ENCODE data around the gene UPK3BL2.
"Not testable (repeated sequence)": the region's sequence is repeated elsewhere in the genome, so short reads cannot be mapped to it uniquely, and the experiment has no call there.

UPK3BL2 gene

DNA sequence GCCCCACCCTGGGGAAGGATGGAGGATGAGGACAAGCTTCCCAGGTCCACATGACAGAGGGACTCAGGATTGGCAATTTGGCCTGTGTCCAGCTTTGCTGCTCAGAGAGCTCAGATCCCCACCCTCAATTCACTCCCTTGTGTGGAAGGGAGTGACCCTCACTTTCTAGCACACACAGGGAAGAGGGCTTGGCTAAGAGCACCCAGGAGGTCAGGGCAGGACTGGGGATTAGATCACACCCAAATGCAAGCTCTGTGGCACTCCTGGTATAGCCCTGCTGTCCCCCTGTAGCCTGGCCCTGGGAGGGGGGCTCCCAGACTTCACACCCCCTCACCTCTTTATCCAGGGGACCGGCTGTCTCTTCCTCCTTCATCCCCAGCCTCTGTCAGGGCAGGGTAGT is 876 bp upstream of the UPK3BL2 start:
- not testable (repeated sequence) for H3K27me3 Mint-ChIP-seq; DNase-seq; H3K9me3 Mint-ChIP-seq; H3K4me3 Mint-ChIP-seq; H3K4me1 Mint-ChIP-seq (ENCODE audit: low read depth); H3K27ac Mint-ChIP-seq; H3K36me3 Mint-ChIP-seq (ENCODE audit: low read depth)

DNA sequence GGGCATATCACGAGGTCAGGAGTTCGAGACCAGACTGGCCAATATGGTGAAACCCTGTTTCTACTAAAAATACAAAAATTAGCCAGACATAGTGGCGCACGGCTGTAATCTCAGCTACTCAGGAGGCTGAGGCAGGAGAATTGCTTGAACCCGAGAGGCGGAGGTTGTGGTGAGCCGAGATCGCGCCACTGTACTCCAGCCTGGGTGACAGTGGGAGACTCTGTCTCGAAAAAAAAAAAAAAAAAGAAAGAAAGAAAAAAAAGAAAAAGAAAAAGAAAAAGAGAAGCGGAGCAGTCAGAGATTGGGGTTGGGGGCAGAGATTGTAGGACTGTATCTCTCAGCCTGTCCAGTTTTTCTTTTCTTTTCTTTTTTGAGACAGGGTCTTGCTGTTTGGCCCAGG is 725 bp downstream of the UPK3BL2 start:
- not testable (repeated sequence) for DNase-seq; H3K27me3 Mint-ChIP-seq; H3K4me3 Mint-ChIP-seq; H3K27ac Mint-ChIP-seq; H3K9me3 Mint-ChIP-seq; H3K4me1 Mint-ChIP-seq (ENCODE audit: low read depth); H3K36me3 Mint-ChIP-seq (ENCODE audit: low read depth)

DNA sequence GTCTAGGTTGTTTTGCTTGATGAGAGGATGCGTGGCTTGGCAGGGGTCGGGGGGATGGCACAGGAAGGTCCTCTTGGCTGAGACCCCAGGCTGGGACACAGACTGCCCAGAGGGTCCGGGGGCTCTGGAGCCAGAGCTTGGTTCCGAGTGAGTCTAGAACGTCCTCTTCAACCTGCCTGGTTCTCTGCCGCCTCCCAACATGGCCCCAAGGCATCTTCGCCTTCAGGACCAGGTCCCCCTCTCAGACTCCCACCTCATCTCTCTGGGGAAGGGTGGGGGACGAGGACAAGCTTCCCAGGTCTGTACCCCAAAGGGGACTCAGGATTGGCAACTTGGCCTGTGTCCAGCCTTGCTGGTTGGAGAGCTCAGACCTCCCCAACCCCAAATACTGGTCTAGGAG is 1.4 kb downstream of the UPK3BL2 start:
- H3K9me3 Mint-ChIP-seq; H3K4me3 Mint-ChIP-seq; H3K36me3 Mint-ChIP-seq (ENCODE audit: low read depth); DNase-seq; H3K27me3 Mint-ChIP-seq; H3K27ac Mint-ChIP-seq; H3K4me1 Mint-ChIP-seq (ENCODE audit: low read depth): not testable (repeated sequence)

DNA sequence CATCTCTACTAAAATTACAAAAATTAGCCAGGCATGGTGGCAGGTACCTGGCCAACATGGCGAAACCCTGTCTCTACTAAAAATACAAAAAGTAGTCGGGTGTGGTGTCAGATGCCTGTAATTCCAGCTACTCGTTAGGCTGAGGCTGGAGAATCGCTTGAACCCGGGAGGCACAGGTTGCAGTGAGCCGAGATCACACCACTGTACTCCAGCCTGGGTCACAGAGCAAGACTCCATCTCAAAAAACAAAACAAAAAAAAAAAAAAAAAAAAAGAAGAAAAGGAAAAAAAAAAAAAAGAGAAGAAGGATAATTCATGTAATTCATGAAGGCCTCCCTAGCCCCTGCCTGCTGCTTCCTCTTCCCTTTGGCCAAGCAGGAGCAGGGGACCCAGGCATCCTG is 2.9 kb downstream of the UPK3BL2 start:
- DNase-seq; H3K27ac Mint-ChIP-seq; H3K9me3 Mint-ChIP-seq; H3K36me3 Mint-ChIP-seq (ENCODE audit: low read depth); H3K4me1 Mint-ChIP-seq (ENCODE audit: low read depth); H3K27me3 Mint-ChIP-seq; H3K4me3 Mint-ChIP-seq: not testable (repeated sequence)

GRCh38 chr7:102535062-102535615 is 8.4 kb downstream of the UPK3BL2 start:
- not testable (repeated sequence) for DNase-seq; H3K36me3 Mint-ChIP-seq (ENCODE audit: low read depth); H3K27ac Mint-ChIP-seq; H3K27me3 Mint-ChIP-seq; H3K9me3 Mint-ChIP-seq; H3K4me3 Mint-ChIP-seq; H3K4me1 Mint-ChIP-seq (ENCODE audit: low read depth)

DNA sequence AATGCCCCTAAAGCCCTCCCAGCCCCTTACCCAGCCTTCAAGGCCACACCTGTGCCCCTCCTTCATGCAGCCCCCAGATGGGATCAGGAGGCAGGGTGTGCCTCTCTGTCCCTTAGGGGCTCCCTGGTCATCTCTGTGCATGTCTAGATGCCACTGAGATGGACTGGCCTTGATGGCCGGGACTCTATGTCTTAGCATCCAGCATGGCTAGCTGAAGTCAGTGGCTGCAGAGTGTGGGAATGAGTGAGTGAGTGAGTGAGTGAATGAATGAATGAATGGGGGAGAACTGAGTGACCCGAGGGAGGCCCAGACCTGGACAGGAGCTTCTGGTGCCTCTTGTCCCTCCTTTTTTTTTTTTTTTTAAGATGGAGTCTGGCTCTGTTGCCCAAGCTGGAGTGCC is 11.4 kb downstream of the UPK3BL2 start:
- H3K9me3 Mint-ChIP-seq; H3K4me3 Mint-ChIP-seq; H3K4me1 Mint-ChIP-seq (ENCODE audit: low read depth); H3K36me3 Mint-ChIP-seq (ENCODE audit: low read depth); H3K27me3 Mint-ChIP-seq; H3K27ac Mint-ChIP-seq: not testable (repeated sequence)
- peak; percentile 17 for DNase-seq

DNA sequence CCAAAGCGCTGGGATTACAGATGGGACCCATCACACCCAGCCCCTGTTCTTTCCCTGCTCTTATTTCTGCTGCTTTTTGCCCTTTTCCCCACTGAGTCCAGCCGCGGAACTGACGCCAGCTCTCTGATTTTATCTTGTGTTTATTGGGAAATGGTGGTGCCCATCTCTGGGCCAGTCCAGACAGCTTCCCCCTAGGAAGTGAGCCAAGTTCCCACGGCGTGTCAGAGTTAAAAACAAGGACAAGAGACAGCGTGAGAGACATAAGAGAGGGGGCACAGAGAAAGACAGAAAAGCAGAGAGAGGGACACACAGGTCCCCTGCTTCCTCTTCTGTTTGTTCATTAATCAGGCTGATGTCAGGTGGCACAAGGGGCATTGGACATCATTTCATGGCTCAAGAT is 11.9 kb downstream of the UPK3BL2 start:
- not testable (repeated sequence) for H3K27me3 Mint-ChIP-seq; H3K4me1 Mint-ChIP-seq (ENCODE audit: low read depth); H3K9me3 Mint-ChIP-seq; H3K4me3 Mint-ChIP-seq; H3K27ac Mint-ChIP-seq; H3K36me3 Mint-ChIP-seq (ENCODE audit: low read depth); DNase-seq

DNA sequence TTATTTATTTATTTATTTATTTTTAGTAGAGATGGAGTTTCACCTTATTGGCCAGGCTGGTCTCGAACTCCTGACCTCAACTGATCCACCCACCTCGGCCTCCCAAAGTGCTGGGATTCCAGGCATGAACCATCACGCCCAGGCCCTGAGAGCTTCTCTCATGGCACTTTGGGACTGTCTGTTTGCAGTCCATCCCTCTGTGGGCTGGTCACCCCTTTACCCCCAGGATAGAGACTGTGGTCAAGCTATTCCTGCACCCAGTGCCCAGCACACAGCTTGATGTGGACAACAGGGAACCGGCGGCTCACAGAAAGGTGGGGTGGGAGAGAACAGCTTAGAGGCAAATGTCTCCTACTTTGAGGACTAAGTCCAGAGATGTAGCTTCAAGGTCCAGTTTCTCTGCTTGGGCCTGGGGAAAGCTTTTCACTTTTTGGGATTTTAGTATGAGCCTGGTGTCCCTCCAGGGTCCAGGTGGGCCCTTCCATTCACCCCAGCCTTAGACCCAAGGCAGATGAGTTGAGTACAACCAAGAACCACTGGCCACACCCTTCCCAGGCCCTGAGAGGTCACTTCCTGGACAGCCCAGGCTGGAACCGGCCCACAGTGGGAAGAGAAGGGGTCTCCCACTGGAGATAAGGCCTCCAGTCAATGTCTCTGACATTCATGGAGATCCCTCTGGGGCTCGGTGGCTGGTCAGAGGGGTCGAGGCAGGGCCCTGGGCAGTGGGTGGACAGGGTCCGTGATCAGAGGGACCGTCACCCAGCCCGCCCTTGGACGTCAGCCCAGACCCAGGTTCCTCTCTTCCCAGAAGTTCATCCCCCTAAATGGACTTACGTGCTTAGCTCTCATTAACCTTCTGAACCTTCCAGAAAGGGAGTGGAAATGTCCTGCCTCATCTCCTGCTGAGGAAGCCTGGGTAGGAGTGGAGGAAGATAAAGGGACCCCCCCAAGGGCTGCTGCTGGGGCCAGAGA is 15.4 kb downstream of the UPK3BL2 start:
- H3K4me1 Mint-ChIP-seq (ENCODE audit: low read depth); H3K27ac Mint-ChIP-seq; H3K9me3 Mint-ChIP-seq; H3K4me3 Mint-ChIP-seq; H3K27me3 Mint-ChIP-seq; H3K36me3 Mint-ChIP-seq (ENCODE audit: low read depth): not testable (repeated sequence)
- peak; percentile 24 for DNase-seq

GRCh38 chr7:102527182-102527581 is 16.3 kb downstream of the UPK3BL2 start:
- H3K36me3 Mint-ChIP-seq (ENCODE audit: low read depth); H3K4me1 Mint-ChIP-seq (ENCODE audit: low read depth); H3K4me3 Mint-ChIP-seq; H3K27me3 Mint-ChIP-seq; DNase-seq; H3K27ac Mint-ChIP-seq; H3K9me3 Mint-ChIP-seq: not testable (repeated sequence)

- H3K4me1 Mint-ChIP-seq (ENCODE audit: low read depth); H3K27ac Mint-ChIP-seq; H3K36me3 Mint-ChIP-seq (ENCODE audit: low read depth); H3K27me3 Mint-ChIP-seq; H3K4me3 Mint-ChIP-seq; H3K9me3 Mint-ChIP-seq: not testable (repeated sequence)
- DNase-seq, result peak; percentile 25
Measured at GRCh38 chr7:102524803-102525202, 18.7 kb downstream of the UPK3BL2 start.

- not testable (repeated sequence) for H3K9me3 Mint-ChIP-seq, H3K4me3 Mint-ChIP-seq, H3K27me3 Mint-ChIP-seq
Measured at GRCh38 chr7:102520797-102521196, 22.7 kb downstream of the UPK3BL2 start.

GRCh38 chr7:102517550-102518147 is 25.8 kb downstream of the UPK3BL2 start, which contains the start of gene RASA4B:
TSS of gene RASA4B (minus strand) at chr7:102517777. CDS start at chr7:102517710, 67 bp downstream.
- H3K27me3 Mint-ChIP-seq; H3K4me1 Mint-ChIP-seq (ENCODE audit: low read depth); H3K27ac Mint-ChIP-seq; H3K4me3 Mint-ChIP-seq; H3K36me3 Mint-ChIP-seq (ENCODE audit: low read depth); H3K9me3 Mint-ChIP-seq: not testable (repeated sequence)
- DNase-seq, result peak; percentile 48

More at GRCh38 chr7:102520797-102521196, 22.7 kb downstream of the UPK3BL2 start:
- not testable (repeated sequence) for H3K27ac Mint-ChIP-seq; H3K4me1 Mint-ChIP-seq (ENCODE audit: low read depth); DNase-seq; H3K36me3 Mint-ChIP-seq (ENCODE audit: low read depth)

- not testable (repeated sequence) for H3K27me3 Mint-ChIP-seq; H3K36me3 Mint-ChIP-seq (ENCODE audit: low read depth); H3K4me1 Mint-ChIP-seq (ENCODE audit: low read depth); H3K27ac Mint-ChIP-seq; DNase-seq; H3K9me3 Mint-ChIP-seq; H3K4me3 Mint-ChIP-seq
Measured at GRCh38 chr7:102516951-102517350, 26.5 kb downstream of the UPK3BL2 start.

DNA sequence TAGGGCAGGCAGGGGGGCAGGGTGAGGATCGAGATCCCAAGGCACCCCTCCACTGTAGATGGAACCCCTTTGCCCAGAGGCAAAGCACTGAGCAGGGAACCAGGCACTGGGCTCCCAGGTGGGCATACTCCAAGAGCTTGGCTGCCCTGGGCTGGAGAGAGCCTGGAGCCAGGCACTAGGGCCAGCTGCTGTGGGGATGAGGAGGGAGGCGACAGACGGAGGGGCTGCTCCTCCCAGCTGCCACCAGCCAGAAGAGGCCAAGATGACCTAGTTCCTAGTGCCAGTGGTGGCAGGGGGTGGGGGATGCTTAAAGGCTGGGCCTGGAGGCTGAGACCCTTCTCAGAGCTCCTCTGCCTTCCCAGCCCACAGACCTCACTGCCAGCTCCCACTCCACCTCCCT is 27.6 kb downstream of the UPK3BL2 start:
- not testable (repeated sequence) for H3K36me3 Mint-ChIP-seq (ENCODE audit: low read depth); H3K27me3 Mint-ChIP-seq; H3K27ac Mint-ChIP-seq; H3K4me1 Mint-ChIP-seq (ENCODE audit: low read depth); H3K4me3 Mint-ChIP-seq; H3K9me3 Mint-ChIP-seq; DNase-seq
